PFSK-1 (cell line): Measurements from ENCODE around the gene FOXJ3.

ENCODE experiments used
- FOXP2 ChIP-seq: optimal IDR thresholded peaks from 2 replicates; pipeline ENCODE3; 2011; ENCODE audit warnings: borderline replicate concordance, control low read depth, inconsistent platforms; ENCODE audit not compliant: insufficient read depth; ENCODE audit errors: extremely low read length, extremely low read depth
- POLR2AphosphoS5 ChIP-seq: IDR thresholded peaks from 2 replicates; pipeline ENCODE4 v1.6.1; 2012; ENCODE audit warnings: low read depth, mild to moderate bottlenecking, control low read depth, low read length, moderate library complexity
- SIN3A ChIP-seq: IDR thresholded peaks from 2 replicates; pipeline ENCODE4 v1.6.1; 2012; ENCODE audit warnings: mild to moderate bottlenecking, low read length, moderate library complexity, borderline replicate concordance; ENCODE audit not compliant: insufficient read depth
- TAF1 ChIP-seq: IDR thresholded peaks from 2 replicates; pipeline ENCODE4 v1.6.1; 2012; ENCODE audit warnings: low read length, control low read depth, borderline replicate concordance; ENCODE audit not compliant: insufficient read depth
- TF ChIP-seq, protein P1 (sequence below), 2 experiments: IDR thresholded peaks; 2 replicates each; pipeline versions ENCODE4 v1.6.1 to v1.8.0; 2011 to 2012; ENCODE audit warnings: low read depth in 2 of 2, low read length in 2 of 2, control low read depth in 1 of 2, inconsistent platforms in 1 of 2, mild to moderate bottlenecking in 1 of 2, moderate library complexity in 1 of 2; ENCODE audit not compliant: insufficient read depth in 1 of 2

Gene FOXJ3

DNA sequence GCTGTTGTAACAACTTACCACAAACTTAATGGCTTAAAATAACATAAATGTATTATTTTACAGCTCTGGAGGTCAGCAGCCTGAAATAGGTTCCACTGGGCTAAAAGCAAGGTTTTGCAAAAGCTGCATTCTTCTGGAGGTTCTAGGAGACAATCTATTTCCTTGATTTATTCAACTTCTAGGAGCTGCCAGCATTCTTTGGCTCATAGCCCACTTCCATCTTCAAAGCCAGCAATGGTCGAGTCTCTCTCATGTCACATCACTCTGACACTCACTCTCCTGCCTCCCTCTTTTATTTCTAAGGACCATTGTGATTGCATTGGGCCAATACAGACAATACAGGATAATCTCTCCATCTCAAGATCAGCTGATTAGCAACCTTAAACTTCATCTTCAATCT lies 15.1 kb upstream of the FOXJ3 start:
- no peak for TF ChIP-seq POLR2AphosphoS5

DNA sequence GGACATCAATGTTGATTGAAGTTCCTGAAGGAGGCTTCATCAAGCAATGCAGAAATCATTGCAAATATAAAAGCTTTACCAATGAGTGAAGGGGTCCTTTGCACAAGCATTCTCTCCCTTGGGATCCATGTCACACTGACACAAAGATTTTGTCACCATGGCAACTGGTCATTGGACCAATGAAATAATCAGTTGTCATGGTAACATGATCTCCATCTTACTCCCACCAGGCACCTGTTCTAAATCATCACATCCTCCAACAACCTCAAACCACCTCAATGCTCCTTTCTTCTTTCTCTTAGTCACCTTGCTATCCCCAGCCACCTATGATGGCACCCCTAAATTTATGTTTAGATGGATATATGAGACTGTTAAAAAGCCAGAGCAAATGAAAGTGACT lies 13.5 kb upstream of the FOXJ3 start:
- no peak for TF ChIP-seq POLR2AphosphoS5
- no peak for TF ChIP-seq TAF1
- no peak for TF ChIP-seq FOXP2
- TF ChIP-seq SIN3A: no peak
- TF ChIP-seq, protein P1, sequence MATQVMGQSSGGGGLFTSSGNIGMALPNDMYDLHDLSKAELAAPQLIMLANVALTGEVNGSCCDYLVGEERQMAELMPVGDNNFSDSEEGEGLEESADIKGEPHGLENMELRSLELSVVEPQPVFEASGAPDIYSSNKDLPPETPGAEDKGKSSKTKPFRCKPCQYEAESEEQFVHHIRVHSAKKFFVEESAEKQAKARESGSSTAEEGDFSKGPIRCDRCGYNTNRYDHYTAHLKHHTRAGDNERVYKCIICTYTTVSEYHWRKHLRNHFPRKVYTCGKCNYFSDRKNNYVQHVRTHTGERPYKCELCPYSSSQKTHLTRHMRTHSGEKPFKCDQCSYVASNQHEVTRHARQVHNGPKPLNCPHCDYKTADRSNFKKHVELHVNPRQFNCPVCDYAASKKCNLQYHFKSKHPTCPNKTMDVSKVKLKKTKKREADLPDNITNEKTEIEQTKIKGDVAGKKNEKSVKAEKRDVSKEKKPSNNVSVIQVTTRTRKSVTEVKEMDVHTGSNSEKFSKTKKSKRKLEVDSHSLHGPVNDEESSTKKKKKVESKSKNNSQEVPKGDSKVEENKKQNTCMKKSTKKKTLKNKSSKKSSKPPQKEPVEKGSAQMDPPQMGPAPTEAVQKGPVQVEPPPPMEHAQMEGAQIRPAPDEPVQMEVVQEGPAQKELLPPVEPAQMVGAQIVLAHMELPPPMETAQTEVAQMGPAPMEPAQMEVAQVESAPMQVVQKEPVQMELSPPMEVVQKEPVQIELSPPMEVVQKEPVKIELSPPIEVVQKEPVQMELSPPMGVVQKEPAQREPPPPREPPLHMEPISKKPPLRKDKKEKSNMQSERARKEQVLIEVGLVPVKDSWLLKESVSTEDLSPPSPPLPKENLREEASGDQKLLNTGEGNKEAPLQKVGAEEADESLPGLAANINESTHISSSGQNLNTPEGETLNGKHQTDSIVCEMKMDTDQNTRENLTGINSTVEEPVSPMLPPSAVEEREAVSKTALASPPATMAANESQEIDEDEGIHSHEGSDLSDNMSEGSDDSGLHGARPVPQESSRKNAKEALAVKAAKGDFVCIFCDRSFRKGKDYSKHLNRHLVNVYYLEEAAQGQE (IDR thresholded peaks at IDR 0.05; ENCODE audit: insufficient read depth in 1 of 2, low read depth in 2 of 2, low read length in 2 of 2): no peak

DNA sequence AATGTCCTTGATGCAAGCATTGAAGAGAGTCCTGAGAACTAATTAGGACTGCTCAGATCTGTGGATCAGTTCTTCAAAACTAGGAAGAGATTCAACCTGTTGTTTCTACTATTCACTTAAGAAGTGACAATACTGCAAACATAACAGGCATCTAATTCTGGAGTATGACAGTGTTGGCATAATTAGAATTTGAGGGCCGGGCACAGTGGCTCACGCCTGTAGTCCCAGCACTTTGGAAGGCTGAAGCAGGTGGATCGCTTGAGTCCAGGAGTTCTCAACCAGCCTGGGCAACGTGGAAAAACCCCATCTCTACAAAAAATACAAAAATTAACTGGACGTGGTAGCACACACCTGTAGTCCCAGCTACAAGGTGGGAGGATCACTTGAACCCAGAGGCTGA lies 8.0 kb upstream of the FOXJ3 start:
- TF ChIP-seq POLR2AphosphoS5 (no peak), FOXP2 (no peak), TAF1 (no peak), SIN3A (no peak)
- TF ChIP-seq, protein P1 (IDR thresholded peaks at IDR 0.05; ENCODE audit: insufficient read depth in 1 of 2, low read depth in 2 of 2, low read length in 2 of 2): no peak

DNA sequence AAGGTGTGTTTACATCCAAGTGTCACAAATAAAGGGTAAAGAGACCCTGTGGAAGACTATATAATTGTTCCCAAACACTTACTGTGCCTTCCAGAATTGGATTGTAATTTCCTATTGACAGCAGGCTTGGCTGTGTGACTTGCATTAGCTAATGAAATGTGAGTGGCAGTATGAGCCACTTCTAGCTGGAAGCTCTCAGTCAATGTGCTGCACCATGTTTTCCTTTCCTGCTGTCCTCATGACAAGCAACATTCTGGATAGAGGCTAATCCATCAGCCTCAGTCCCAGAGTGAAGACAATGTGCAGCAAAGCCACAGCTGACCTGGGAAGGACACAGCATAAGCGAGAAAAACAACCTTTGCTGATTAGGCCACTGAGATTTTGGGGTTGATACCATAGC lies 5.9 kb upstream of the FOXJ3 start:
- TF ChIP-seq SIN3A: no peak
- TF ChIP-seq FOXP2: no peak
- no peak for TF ChIP-seq TAF1
- TF ChIP-seq, protein P1 (IDR thresholded peaks at IDR 0.05; ENCODE audit: insufficient read depth in 1 of 2, low read depth in 2 of 2, low read length in 2 of 2): no peak
- no peak for TF ChIP-seq POLR2AphosphoS5

DNA sequence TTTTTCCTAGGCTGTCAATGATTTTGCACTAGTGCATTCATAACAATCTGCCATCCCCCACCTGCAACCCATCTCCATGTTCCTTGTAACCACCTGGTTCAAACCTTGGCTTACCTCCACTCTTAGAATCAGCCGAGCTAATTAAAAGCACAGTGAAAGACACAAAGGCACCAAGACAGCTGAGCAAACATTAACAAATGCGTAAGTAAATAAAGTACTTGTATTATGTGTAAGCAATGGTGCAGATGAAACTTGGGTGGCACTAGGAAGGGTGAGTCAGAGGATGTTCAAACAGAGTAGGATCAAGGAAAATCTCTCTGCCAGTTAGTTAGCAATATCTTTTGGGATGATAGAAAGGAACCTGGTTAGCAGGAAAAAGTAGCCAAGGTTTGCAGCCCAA lies 5.1 kb upstream of the FOXJ3 start:
- TF ChIP-seq SIN3A (no peak), TAF1 (no peak), FOXP2 (no peak), POLR2AphosphoS5 (no peak)
- TF ChIP-seq, protein P1 (IDR thresholded peaks at IDR 0.05; ENCODE audit: insufficient read depth in 1 of 2, low read depth in 2 of 2, low read length in 2 of 2): no peak
